Natural killer cell (primary cell): ENCODE data around the gene SLBP. TPM values are rescaled to one million over a fixed set of nuclear protein-coding genes. Genes with fewer than 3 reads are reported as not detected.

ENCODE experiments used
- ATAC-seq, 3 donors: fragments of 150-1000 bp in 2 of 3; fragments of 200-7000 bp in 1 of 3; cut with Tn5 transposase; 1 replicate in 1 of 3; 2 replicates in 2 of 3; pipeline ENCODE4 v1.10.0; 2021; ENCODE audit warnings: mild to moderate bottlenecking in 2 of 3, moderate library complexity in 2 of 3
- DNase-seq, 2 donors: peaks; one replicate each; pipeline versions ENCODE4 v3.0.0 to v3.0.0-alpha.2; 2013 to 2021; ENCODE audit warnings: mixed read lengths in 1 of 2
- H3K27ac ChIP-seq: one replicate; pipeline ENCODE4 v1.5.1; 2013; ENCODE audit warnings: mild to moderate bottlenecking, low read length
- H3K27me3 ChIP-seq: one replicate; pipeline ENCODE4 v1.6.1; 2013; ENCODE audit warnings: low read length; ENCODE audit not compliant: control insufficient read depth, insufficient read depth
- H3K36me3 ChIP-seq: one replicate; pipeline ENCODE4 v1.6.1; 2013; ENCODE audit warnings: low read length; ENCODE audit not compliant: control insufficient read depth, insufficient read depth
- H3K4me1 ChIP-seq: one replicate; pipeline ENCODE4 v1.6.1; 2013; ENCODE audit warnings: low read length; ENCODE audit not compliant: control insufficient read depth, insufficient read depth
- H3K4me3 ChIP-seq: one replicate; pipeline ENCODE4 v1.5.1; 2013; ENCODE audit warnings: low read length
- H3K9me3 ChIP-seq: one replicate; pipeline ENCODE4 v1.6.1; 2013; ENCODE audit warnings: low read length; ENCODE audit not compliant: control insufficient read depth, insufficient read depth
- H3K27ac Mint-ChIP-seq, 2 donors: one replicate each; pipeline ENCODE4 v1.8.0; 2022; ENCODE audit warnings: mild to moderate bottlenecking in 2 of 2, mixed read lengths in 2 of 2, moderate library complexity in 1 of 2
- H3K27me3 Mint-ChIP-seq, 2 donors: one replicate each; pipeline ENCODE4 v1.8.0; 2022; ENCODE audit warnings: low read depth in 2 of 2, mixed read lengths in 2 of 2
- H3K36me3 Mint-ChIP-seq: one replicate; pipeline ENCODE4 v1.8.0; 2022; ENCODE audit warnings: mixed read lengths
- H3K4me1 Mint-ChIP-seq, 2 donors: one replicate each; pipeline ENCODE4 v1.8.0; 2022; ENCODE audit warnings: mixed read lengths in 2 of 2
- H3K4me3 Mint-ChIP-seq: one replicate; pipeline ENCODE4 v1.8.0; 2022; ENCODE audit warnings: mild to moderate bottlenecking, moderate library complexity, mixed read lengths
- H3K9me3 Mint-ChIP-seq, 2 donors: one replicate each; pipeline ENCODE4 v1.8.0; 2022; ENCODE audit warnings: mixed read lengths in 2 of 2
- CTCF ChIP-seq: fragments of 200-600 bp; IDR thresholded peaks from one replicate; pipeline ENCODE4 v1.8.0; 2022; ENCODE audit warnings: antibody characterized with exemption
- WGBS: methylation state at CpG from one replicate; pipeline ENCODE4 v1.1.7; 2013; ENCODE audit warnings: missing lambda C conversion rate; ENCODE audit not compliant: insufficient coverage; 5-methylcytosine and 5-hydroxymethylcytosine counted together
- intact Hi-C: fragments of 100-400 bp; cut with micrococcal nuclease; formaldehyde crosslinking; loops from one replicate; pipeline ENCODE4 v1.14.2; 2022
- total RNA-seq, 4 donors: library from RNA; stranded (reverse); fragments of 120-200 nt in 1 of 4; gene quantifications; one replicate each; pipeline versions ENCODE4 v1.2.3 to v1.2.4, GENCODE V29; 2013 to 2022

The SLBP gene
- total RNA-seq, 3 donors from 2014 or later (not counting 1 experiment from before 2014, with no cell fraction given): 29.5 to 38.8 (median 38.6) TPM

GRCh38 chr4:1757836-1758235, 45.7 kb upstream of the SLBP start:
- no peak for TF ChIP-seq CTCF
- intact Hi-C loops: no loop called here
- Mint-ChIP-seq H3K36me3 (no peaks in the 10 kb centered on the region), H3K4me3 (no peak overlapping the region), H3K9me3 (no peaks in the 10 kb centered on the region), H3K4me1 (no peaks in the 10 kb centered on the region), H3K27me3 (peaks cover 0 to 4% of the 10 kb centered on the region in 2 donors), H3K27ac (no peak overlapping the region)
- Histone ChIP-seq H3K4me3 (no peak overlapping the region), H3K27ac (no peak overlapping the region), H3K9me3 (no peaks in the 10 kb centered on the region), H3K4me1 (peaks cover 10% of the 10 kb centered on the region), H3K27me3 (no peaks in the 10 kb centered on the region), H3K36me3 (no peaks in the 10 kb centered on the region)
- ATAC-seq: no peak
- DNase-seq: no peak
- WGBS: 90% methylated on average over 17 of the region's 17 CpGs

GRCh38 chr4:1756893-1757779, 45.0 kb upstream of the SLBP start:
- H3K27me3 ChIP-seq: no peaks in the 10 kb centered on the region
- Mint-ChIP-seq H3K9me3 (no peaks in the 10 kb centered on the region), H3K4me1 (no peaks in the 10 kb centered on the region), H3K27me3 (no peaks in the 10 kb centered on the region), H3K27ac (no peak overlapping the region), H3K4me3 (no peak overlapping the region), H3K36me3 (no peaks in the 10 kb centered on the region)
- H3K4me3 ChIP-seq: no peak overlapping the region
- no peak for TF ChIP-seq CTCF
- no peak for DNase-seq
- H3K27ac ChIP-seq: no peak overlapping the region
- intact Hi-C loops: no loop called here
- peaks cover 17% of the 10 kb centered on the region for H3K4me1 ChIP-seq
- ATAC-seq: no peak
- no peaks in the 10 kb centered on the region for H3K36me3 ChIP-seq
- WGBS: 91% methylated on average over 18 of the region's 20 CpGs
- no peaks in the 10 kb centered on the region for H3K9me3 ChIP-seq

- H3K27me3 ChIP-seq: no peaks in the 10 kb centered on the region
- Mint-ChIP-seq H3K4me3 (no peak overlapping the region), H3K9me3 (no peaks in the 10 kb centered on the region), H3K27ac (no peak overlapping the region), H3K36me3 (no peaks in the 10 kb centered on the region), H3K27me3 (no peaks in the 10 kb centered on the region), H3K4me1 (no peaks in the 10 kb centered on the region)
- TF ChIP-seq CTCF: no peak
- no peaks in the 10 kb centered on the region for H3K36me3 ChIP-seq
- no peak for ATAC-seq
- no peak overlapping the region for H3K27ac ChIP-seq
- H3K4me1 ChIP-seq: peaks cover 18% of the 10 kb centered on the region
- WGBS: 70% methylated on average over 18 of the region's 18 CpGs
- H3K4me3 ChIP-seq: no peak overlapping the region
- H3K9me3 ChIP-seq: no peaks in the 10 kb centered on the region
- intact Hi-C loops: no loop called here
- no peak for DNase-seq
Observed at GRCh38 chr4:1756079-1756478, 44.0 kb upstream of the SLBP start.
